ENCODE results near the gene AMOTL1.

Gene AMOTL1

GRCh38 chr11:94885581-94885980 lies 117.4 kb downstream of the AMOTL1 start:
- CTCF ChIA-PET, result interaction anchor here (1.5 kb wide), 1 partner anchor 262 kb away, joined by 4 read pairs; no protein-coding TSS in a partner anchor
- POLR2A ChIA-PET, result no interaction called here
- no peak for TF ChIP-seq HDGF (IDR thresholded peaks at IDR 0.05; ENCODE audit: borderline replicate concordance)
- no peak for TF ChIP-seq FOXK2 (IDR thresholded peaks at IDR 0.05)
- no peak for TF ChIP-seq BHLHE40 (IDR thresholded peaks at IDR 0.05; ENCODE audit: borderline replicate concordance)
- no peak for TF ChIP-seq FOXM1 (IDR thresholded peaks at IDR 0.05; ENCODE audit: borderline replicate concordance)
- DNase-seq (ENCODE audit: extremely low spot score), result no peak

- ChIA-PET POLR2A (no interaction called here), CTCF (no interaction called here)
- DNase-seq (ENCODE audit: extremely low spot score), result no peak
- TF ChIP-seq FOXA1 (IDR thresholded peaks at IDR 0.05), result no peak
- no peak for TF ChIP-seq ELF4 (IDR thresholded peaks at IDR 0.05)
- TF ChIP-seq L3MBTL2 (conservative IDR thresholded peaks at IDR 0.05), result no peak
- no peak for TF ChIP-seq FOXM1 (IDR thresholded peaks at IDR 0.05; ENCODE audit: borderline replicate concordance)
- no peak for TF ChIP-seq ARNT (IDR thresholded peaks at IDR 0.05)
- no peak for TF ChIP-seq SP1 (IDR thresholded peaks at IDR 0.05)
- no peak for TF ChIP-seq FOXK2 (IDR thresholded peaks at IDR 0.05)
- TF ChIP-seq ZNF384 (IDR thresholded peaks at IDR 0.05), result no peak
- TF ChIP-seq BHLHE40 (IDR thresholded peaks at IDR 0.05; ENCODE audit: borderline replicate concordance), result no peak
- TF ChIP-seq NFRKB (IDR thresholded peaks at IDR 0.05), result no peak
- no peak for TF ChIP-seq CTBP1 (IDR thresholded peaks at IDR 0.05; ENCODE audit: borderline replicate concordance)
- no peak for TF ChIP-seq HDGF (IDR thresholded peaks at IDR 0.05; ENCODE audit: borderline replicate concordance)
- no peak for TF ChIP-seq PKNOX1 (IDR thresholded peaks at IDR 0.05)
Measured at GRCh38 chr11:94888204-94888603, 120.0 kb downstream of the AMOTL1 start.

- ChIA-PET CTCF (no interaction called here), POLR2A (no interaction called here)
- no peak for TF ChIP-seq PKNOX1 (IDR thresholded peaks at IDR 0.05)
- TF ChIP-seq ARNT (IDR thresholded peaks at IDR 0.05), result no peak
- no peak for TF ChIP-seq ELF4 (IDR thresholded peaks at IDR 0.05)
- no peak for TF ChIP-seq TARDBP (IDR thresholded peaks at IDR 0.05)
- TF ChIP-seq CTBP1 (IDR thresholded peaks at IDR 0.05; ENCODE audit: borderline replicate concordance), result no peak
- TF ChIP-seq SP1 (IDR thresholded peaks at IDR 0.05), result no peak
- TF ChIP-seq ZNF384 (IDR thresholded peaks at IDR 0.05), result no peak
- no peak for TF ChIP-seq FOXK2 (IDR thresholded peaks at IDR 0.05)
- no peak for TF ChIP-seq FOXM1 (IDR thresholded peaks at IDR 0.05; ENCODE audit: borderline replicate concordance)
- no peak for TF ChIP-seq FOXA1 (IDR thresholded peaks at IDR 0.05)
- TF ChIP-seq NFRKB (IDR thresholded peaks at IDR 0.05), result no peak
- TF ChIP-seq BHLHE40 (IDR thresholded peaks at IDR 0.05; ENCODE audit: borderline replicate concordance), result no peak
- no peak for DNase-seq (ENCODE audit: extremely low spot score)
Measured at GRCh38 chr11:94895451-94895850, 127.3 kb downstream of the AMOTL1 start.

- DNase-seq (ENCODE audit: extremely low spot score), result no peak
- TF ChIP-seq TARDBP (IDR thresholded peaks at IDR 0.05) (no peak), ARNT (IDR thresholded peaks at IDR 0.05) (no peak), CTBP1 (IDR thresholded peaks at IDR 0.05; ENCODE audit: borderline replicate concordance) (no peak), FOXA1 (IDR thresholded peaks at IDR 0.05) (no peak), FOXM1 (IDR thresholded peaks at IDR 0.05; ENCODE audit: borderline replicate concordance) (no peak), FOXK2 (IDR thresholded peaks at IDR 0.05) (no peak), ELF4 (IDR thresholded peaks at IDR 0.05) (no peak), HDGF (IDR thresholded peaks at IDR 0.05; ENCODE audit: borderline replicate concordance) (no peak), SP1 (IDR thresholded peaks at IDR 0.05) (no peak), BHLHE40 (IDR thresholded peaks at IDR 0.05; ENCODE audit: borderline replicate concordance) (no peak), ZNF384 (IDR thresholded peaks at IDR 0.05) (no peak), NFRKB (IDR thresholded peaks at IDR 0.05) (no peak)
- POLR2A ChIA-PET, result no interaction called here
- CTCF ChIA-PET, result interaction anchor here (0.6 to 2.3 kb wide), 3 partner anchors 19 to 470 kb away, joined by 3 to 16 read pairs (median 3); no protein-coding TSS in a partner anchor
Measured at GRCh38 chr11:94895971-94896370, 127.8 kb downstream of the AMOTL1 start.

- POLR2A ChIA-PET, result no interaction called here
- no peak for TF ChIP-seq LEF1 (IDR thresholded peaks at IDR 0.05; ENCODE audit: borderline replicate concordance)
- no peak for TF ChIP-seq PKNOX1 (IDR thresholded peaks at IDR 0.05)
- no peak for TF ChIP-seq FOXK2 (IDR thresholded peaks at IDR 0.05)
- TF ChIP-seq CTBP1 (IDR thresholded peaks at IDR 0.05; ENCODE audit: borderline replicate concordance), result no peak
- TF ChIP-seq HDGF (IDR thresholded peaks at IDR 0.05; ENCODE audit: borderline replicate concordance), result no peak
- no peak for TF ChIP-seq ELF4 (IDR thresholded peaks at IDR 0.05)
- TF ChIP-seq NFRKB (IDR thresholded peaks at IDR 0.05), result no peak
- TF ChIP-seq ARNT (IDR thresholded peaks at IDR 0.05), result no peak
- no peak for TF ChIP-seq L3MBTL2 (conservative IDR thresholded peaks at IDR 0.05)
- TF ChIP-seq SUZ12 (IDR thresholded peaks at IDR 0.05), result no peak
- TF ChIP-seq BHLHE40 (IDR thresholded peaks at IDR 0.05; ENCODE audit: borderline replicate concordance), result no peak
- TF ChIP-seq ZNF384 (IDR thresholded peaks at IDR 0.05), result no peak
- no peak for TF ChIP-seq SP1 (IDR thresholded peaks at IDR 0.05)
- no peak for TF ChIP-seq TARDBP (IDR thresholded peaks at IDR 0.05)
- no peak for TF ChIP-seq FOXA1 (IDR thresholded peaks at IDR 0.05)
- TF ChIP-seq FOXM1 (IDR thresholded peaks at IDR 0.05; ENCODE audit: borderline replicate concordance), result no peak
- DNase-seq (ENCODE audit: extremely low spot score), result peak; percentile 53
- CTCF ChIA-PET, result interaction anchor here (0.6 to 2.3 kb wide), 8 partner anchors 19 to 282 kb away, joined by 3 to 16 read pairs (median 3); no protein-coding TSS in a partner anchor
Measured at GRCh38 chr11:94897330-94897768, 129.2 kb downstream of the AMOTL1 start.

GRCh38 chr11:94907226-94907625 lies 139.1 kb downstream of the AMOTL1 start:
- ChIA-PET CTCF (no interaction called here), POLR2A (no interaction called here)
- TF ChIP-seq FOXA1 (IDR thresholded peaks at IDR 0.05) (no peak), BHLHE40 (IDR thresholded peaks at IDR 0.05; ENCODE audit: borderline replicate concordance) (no peak), FOXK2 (IDR thresholded peaks at IDR 0.05) (no peak), HDGF (IDR thresholded peaks at IDR 0.05; ENCODE audit: borderline replicate concordance) (no peak), NFRKB (IDR thresholded peaks at IDR 0.05) (no peak), SUZ12 (IDR thresholded peaks at IDR 0.05) (no peak), ARNT (IDR thresholded peaks at IDR 0.05) (no peak), SP1 (IDR thresholded peaks at IDR 0.05) (no peak), ZNF384 (IDR thresholded peaks at IDR 0.05) (no peak), ELF4 (IDR thresholded peaks at IDR 0.05) (no peak), TARDBP (IDR thresholded peaks at IDR 0.05) (no peak), CTBP1 (IDR thresholded peaks at IDR 0.05; ENCODE audit: borderline replicate concordance) (no peak), LEF1 (IDR thresholded peaks at IDR 0.05; ENCODE audit: borderline replicate concordance) (no peak)
- no peak for DNase-seq (ENCODE audit: extremely low spot score)
